ENCODE data around the gene DDAH2.
A peak's percentile ranks its signal among the peaks of the same experiment; 100 is the strongest.

Gene DDAH2

GRCh38 chr6:31741815-31742214, 12.7 kb upstream of the DDAH2 start:
- TF ChIP-seq ARNTL (CRISPR knock-in tag; IDR thresholded peaks at IDR 0.05; ENCODE audit: borderline replicate concordance, low read depth): no peak
- no peak for TF ChIP-seq ESRRG (CRISPR knock-in tag; IDR thresholded peaks at IDR 0.05)
- TF ChIP-seq ZC3H10 (CRISPR knock-in tag; IDR thresholded peaks at IDR 0.05): no peak
- no peak for ATAC-seq

- TF ChIP-seq TSHZ2 (CRISPR knock-in tag; IDR thresholded peaks at IDR 0.05) (no peak), ZC3H10 (CRISPR knock-in tag; IDR thresholded peaks at IDR 0.05) (no peak), CREB5 (CRISPR knock-in tag; IDR thresholded peaks at IDR 0.05; ENCODE audit: low read depth) (no peak), OSR1 (CRISPR knock-in tag; IDR thresholded peaks at IDR 0.05) (no peak)
- ATAC-seq: no peak; the same call in 2 of the 3 replicates
Observed at GRCh38 chr6:31740397-31741223, 11.5 kb upstream of the DDAH2 start.

GRCh38 chr6:31739639-31740396, 10.7 kb upstream of the DDAH2 start, which contains the start of gene MSH5:
Gene MSH5 (plus strand): TSS chr6:31740005. CDS start chr6:31740467, 462 bp downstream.
- peak; percentile 90 for ATAC-seq
- TF ChIP-seq ZNF565 (CRISPR knock-in tag; conservative IDR thresholded peaks at IDR 0.05; ENCODE audit: low read depth): no peak

GRCh38 chr6:31737991-31738979, 9.2 kb upstream of the DDAH2 start:
- peak; percentile 29 for ATAC-seq
- TF ChIP-seq OSR1 (CRISPR knock-in tag; IDR thresholded peaks at IDR 0.05) (no peak), PPARA (CRISPR knock-in tag; IDR thresholded peaks at IDR 0.05; ENCODE audit: borderline replicate concordance) (no peak)

- TF ChIP-seq ZFP3 (CRISPR knock-in tag; IDR thresholded peaks at IDR 0.05) (no peak), ZC3H10 (CRISPR knock-in tag; IDR thresholded peaks at IDR 0.05) (no peak), ZFP30 (CRISPR knock-in tag; IDR thresholded peaks at IDR 0.05) (no peak), PPARA (CRISPR knock-in tag; IDR thresholded peaks at IDR 0.05; ENCODE audit: borderline replicate concordance) (no peak), ZNF565 (CRISPR knock-in tag; conservative IDR thresholded peaks at IDR 0.05; ENCODE audit: low read depth) (no peak), ZNF8 (CRISPR knock-in tag; IDR thresholded peaks at IDR 0.05) (no peak), TOX (CRISPR knock-in tag; IDR thresholded peaks at IDR 0.05; ENCODE audit: borderline replicate concordance) (no peak), ZNF70 (CRISPR knock-in tag; IDR thresholded peaks at IDR 0.05) (no peak)
- ATAC-seq: no peak
Observed at GRCh38 chr6:31737315-31737990, 8.4 kb upstream of the DDAH2 start.

- TF ChIP-seq SNAI2 (CRISPR knock-in tag; IDR thresholded peaks at IDR 0.05): no peak
- TF ChIP-seq PATZ1 (CRISPR knock-in tag; IDR thresholded peaks at IDR 0.05; ENCODE audit: borderline replicate concordance): no peak
- TF ChIP-seq BACH2 (CRISPR knock-in tag; IDR thresholded peaks at IDR 0.05; ENCODE audit: borderline replicate concordance): no peak
- ATAC-seq: no peak
Observed at GRCh38 chr6:31736768-31737314, 7.7 kb upstream of the DDAH2 start.
